GM18951 (cell line): ENCODE data around the gene GTF2IRD1.
A peak's percentile ranks its signal among the peaks of the same experiment; 100 is the strongest.
"Not testable (repeated sequence)": the region's sequence is repeated elsewhere in the genome, so short reads cannot be mapped to it uniquely, and the experiment has no call there.

Source experiments
- POLR2A ChIP-seq: IDR thresholded peaks from 4 replicates; pipeline ENCODE4 v1.6.1; 2011; ENCODE audit warnings: mild to moderate bottlenecking; ENCODE audit not compliant: insufficient read length, insufficient read depth; ENCODE audit errors: extremely low read depth
- in situ Hi-C: fragments of 300-500 bp; cut with MboI; formaldehyde crosslinking; loops from one replicate; pipeline ENCODE4 v1.12.0; 2022; ENCODE audit warnings: low sequenced_read_pairs, mixed read lengths, inconsistent platforms; ENCODE audit not compliant: unreplicated experiment

The GTF2IRD1 gene

GRCh38 chr7:74453322-74454011 lies at the start of gene GTF2IRD1:
Gene GTF2IRD1, plus strand, starts transcription at chr7:74453906. Its CDS starts 54,175 bp downstream, at chr7:74508081.
- TF ChIP-seq POLR2A, result peak; percentile 30
- in situ Hi-C loops, result no loop called here

- no peak for TF ChIP-seq POLR2A
- in situ Hi-C loops, result no loop called here
Observed at GRCh38 chr7:74404388-74404700, 49.4 kb upstream of the GTF2IRD1 start.

GRCh38 chr7:74404741-74405140 lies 49.0 kb upstream of the GTF2IRD1 start:
- no peak for TF ChIP-seq POLR2A
- in situ Hi-C loops, result no loop called here

- in situ Hi-C loops, result no loop called here
- TF ChIP-seq POLR2A, result no peak
Observed at GRCh38 chr7:74405191-74405898, 48.4 kb upstream of the GTF2IRD1 start.

- in situ Hi-C loops, result no loop called here
- no peak for TF ChIP-seq POLR2A
Observed at GRCh38 chr7:74405899-74406512, 47.7 kb upstream of the GTF2IRD1 start.

- no peak for TF ChIP-seq POLR2A
- in situ Hi-C loops, result no loop called here
Observed at GRCh38 chr7:74407958-74408357, 45.7 kb upstream of the GTF2IRD1 start.

- in situ Hi-C loops, result no loop called here
- no peak for TF ChIP-seq POLR2A
Observed at GRCh38 chr7:74409571-74409970, 44.1 kb upstream of the GTF2IRD1 start.

- in situ Hi-C loops, result no loop called here
- TF ChIP-seq POLR2A, result no peak
Observed at GRCh38 chr7:74410772-74411171, 42.9 kb upstream of the GTF2IRD1 start.

GRCh38 chr7:74411571-74411970 lies 42.1 kb upstream of the GTF2IRD1 start:
- in situ Hi-C loops, result not testable (repeated sequence)

- TF ChIP-seq POLR2A, result no peak
Observed at GRCh38 chr7:74412056-74412455, 41.6 kb upstream of the GTF2IRD1 start.

GRCh38 chr7:74412603-74413002 lies 41.1 kb upstream of the GTF2IRD1 start:
- no peak for TF ChIP-seq POLR2A
- in situ Hi-C loops, result no loop called here

More at GRCh38 chr7:74412056-74412455, 41.6 kb upstream of the GTF2IRD1 start:
- in situ Hi-C loops, result no loop called here

- in situ Hi-C loops, result not testable (repeated sequence)
Observed at GRCh38 chr7:74414595-74415333, 38.9 kb upstream of the GTF2IRD1 start.

- TF ChIP-seq POLR2A, result no peak
- in situ Hi-C loops, result no loop called here
Observed at GRCh38 chr7:74417419-74417971, 36.2 kb upstream of the GTF2IRD1 start.

GRCh38 chr7:74418076-74418475 lies 35.6 kb upstream of the GTF2IRD1 start:
- in situ Hi-C loops, result no loop called here
- TF ChIP-seq POLR2A, result no peak
